Ishikawa (cell line): ENCODE measurements around the gene KCNIP4.

ENCODE experiments used
- CREB1 ChIP-seq: IDR thresholded peaks from 2 replicates; pipeline ENCODE4 v1.6.1; 2012; ENCODE audit warnings: low read depth
- EGR1 ChIP-seq: IDR thresholded peaks from 2 replicates; pipeline ENCODE4 v1.6.1; 2012
- EP300 ChIP-seq: IDR thresholded peaks from 2 replicates; pipeline ENCODE4 v1.6.1; 2012; ENCODE audit warnings: borderline replicate concordance
- FOXM1 ChIP-seq: IDR thresholded peaks from 2 replicates; pipeline ENCODE4 v1.6.1; 2012; ENCODE audit warnings: low read depth, borderline replicate concordance
- MAX ChIP-seq: IDR thresholded peaks from 2 replicates; pipeline ENCODE4 v1.6.1; 2012
- NFIC ChIP-seq: IDR thresholded peaks from 2 replicates; pipeline ENCODE4 v1.6.1; 2012
- RAD21 ChIP-seq: IDR thresholded peaks from 2 replicates; pipeline ENCODE4 v1.6.1; 2012; ENCODE audit warnings: low read depth
- REST ChIP-seq: IDR thresholded peaks from 2 replicates; pipeline ENCODE4 v1.6.1; 2012; ENCODE audit warnings: low read depth, mild to moderate bottlenecking
- TAF1 ChIP-seq: IDR thresholded peaks from 2 replicates; pipeline ENCODE4 v1.6.1; 2012; ENCODE audit warnings: low read depth, mild to moderate bottlenecking
- USF1 ChIP-seq: IDR thresholded peaks from 2 replicates; pipeline ENCODE4 v1.6.1; 2012
- YY1 ChIP-seq: IDR thresholded peaks from 2 replicates; pipeline ENCODE4 v1.6.1; 2012; ENCODE audit warnings: low read depth

- TF ChIP-seq EGR1 (no peak), MAX (no peak), EP300 (no peak), NFIC (no peak), FOXM1 (no peak), REST (no peak), USF1 (no peak), YY1 (no peak), RAD21 (no peak), CREB1 (no peak), TAF1 (no peak)
Measured at GRCh38 chr4:21413807-21414370, 534.7 kb downstream of the KCNIP4 start.
